ACC112 (cell line): ENCODE measurements around the gene ATP2A1.
"Not testable (repeated sequence)": the region's sequence is repeated elsewhere in the genome, so short reads cannot be mapped to it uniquely, and the experiment has no call there.

Experiments
- H2AFZ ChIP-seq: fragments of 200-600 bp; sonication (generic); one replicate; pipeline ENCODE4 v1.6.0; 2017; ENCODE audit warnings: antibody characterized with exemption, low read length; ENCODE audit not compliant: unreplicated experiment
- H3K27ac ChIP-seq: fragments of 200-600 bp; sonication (generic); 2 replicates; pipeline ENCODE4 v1.5.1; 2014; ENCODE audit warnings: low read depth, mild to moderate bottlenecking, antibody characterized with exemption, low read length, moderate library complexity
- H3K27me3 ChIP-seq: fragments of 200-600 bp; sonication (generic); 2 replicates; pipeline ENCODE4 v1.6.1; 2014; ENCODE audit warnings: mild to moderate bottlenecking, antibody characterized with exemption, low read length, moderate library complexity, mixed read lengths; ENCODE audit not compliant: insufficient read depth
- H3K36me3 ChIP-seq: fragments of 200-600 bp; sonication (generic); 2 replicates; pipeline ENCODE4 v1.6.1; 2016; ENCODE audit warnings: mild to moderate bottlenecking, antibody characterized with exemption, low read length, moderate library complexity, mixed read lengths; ENCODE audit not compliant: insufficient read depth
- H3K4me1 ChIP-seq: fragments of 200-600 bp; sonication (generic); one replicate; pipeline ENCODE4 v1.6.1; 2016; ENCODE audit warnings: low read length, mixed read lengths; ENCODE audit not compliant: insufficient read depth, unreplicated experiment, control insufficient read depth
- H3K4me3 ChIP-seq: fragments of 200-600 bp; sonication (generic); 2 replicates; pipeline ENCODE4 v1.5.1; 2014; ENCODE audit warnings: mild to moderate bottlenecking, low read depth, low read length
- H3K79me2 ChIP-seq: fragments of 200-600 bp; sonication (generic); one replicate; pipeline ENCODE4 v1.6.0; 2016; ENCODE audit warnings: low read length; ENCODE audit not compliant: control insufficient read depth, unreplicated experiment, insufficient read depth

Gene ATP2A1

GRCh38 chr16:28925386-28926228 is 47.3 kb downstream of the ATP2A1 start:
- peak overlapping the region; percentile 84 for H3K4me3 ChIP-seq
- H2AFZ ChIP-seq, result peak overlapping the region; percentile 76

GRCh38 chr16:28926284-28926683 is 48.0 kb downstream of the ATP2A1 start:
- H2AFZ ChIP-seq, H3K36me3 ChIP-seq, H3K4me1 ChIP-seq, H3K27ac ChIP-seq, H3K27me3 ChIP-seq, H3K79me2 ChIP-seq: not testable (repeated sequence)
- H3K4me3 ChIP-seq, result peak overlapping the region; percentile 84

More at GRCh38 chr16:28925386-28926228, 47.3 kb downstream of the ATP2A1 start:
- Histone ChIP-seq H3K27me3 (no peaks in the 10 kb centered on the region), H3K4me1 (peaks cover 4% of the 10 kb centered on the region), H3K27ac (peak overlapping the region; percentile 85), H3K79me2 (no peaks in the 10 kb centered on the region), H3K36me3 (no peaks in the 10 kb centered on the region)

GRCh38 chr16:28927815-28928214 is 49.5 kb downstream of the ATP2A1 start:
- Histone ChIP-seq H3K27ac (no peak overlapping the region), H3K79me2 (no peaks in the 10 kb centered on the region), H3K36me3 (no peaks in the 10 kb centered on the region), H3K4me3 (no peak overlapping the region), H2AFZ (no peak overlapping the region), H3K27me3 (no peaks in the 10 kb centered on the region), H3K4me1 (peaks cover 4% of the 10 kb centered on the region)

- H3K79me2 ChIP-seq, result no peaks in the 10 kb centered on the region
- H3K27ac ChIP-seq, result no peak overlapping the region
- H3K4me1 ChIP-seq, result peaks cover 4% of the 10 kb centered on the region
- H3K4me3 ChIP-seq, result no peak overlapping the region
- H3K36me3 ChIP-seq, result no peaks in the 10 kb centered on the region
- H3K27me3 ChIP-seq, result no peaks in the 10 kb centered on the region
- H2AFZ ChIP-seq, result no peak overlapping the region
Measured at GRCh38 chr16:28930203-28930602, 51.9 kb downstream of the ATP2A1 start.

- H3K79me2 ChIP-seq, result no peaks in the 10 kb centered on the region
- H3K4me1 ChIP-seq, result peaks cover 7% of the 10 kb centered on the region
- no peaks in the 10 kb centered on the region for H3K36me3 ChIP-seq
- H3K27me3 ChIP-seq, result no peaks in the 10 kb centered on the region
- no peak overlapping the region for H3K27ac ChIP-seq
- no peak overlapping the region for H3K4me3 ChIP-seq
- no peak overlapping the region for H2AFZ ChIP-seq
Measured at GRCh38 chr16:28930652-28931051, 52.4 kb downstream of the ATP2A1 start.

GRCh38 chr16:28931801-28932225 is 53.5 kb downstream of the ATP2A1 start, which contains the start of gene CD19:
Gene CD19, plus strand, starts transcription at chr16:28931971. Its CDS starts 30 bp downstream, at chr16:28932001.
- Histone ChIP-seq H3K4me1 (peaks cover 4% of the 10 kb centered on the region), H2AFZ (no peak within 1 kb of the TSS), H3K79me2 (no peaks in the 10 kb centered on the region), H3K4me3 (no peak within 1 kb of the TSS), H3K27me3 (no peaks in the 10 kb centered on the region), H3K36me3 (no peaks in the 10 kb centered on the region), H3K27ac (no peak within 1 kb of the TSS)

GRCh38 chr16:28932339-28933141 is 54.3 kb downstream of the ATP2A1 start:
- Histone ChIP-seq H3K79me2 (no peaks in the 10 kb centered on the region), H3K27me3 (no peaks in the 10 kb centered on the region), H2AFZ (no peak overlapping the region), H3K36me3 (no peaks in the 10 kb centered on the region), H3K4me1 (peaks cover 4% of the 10 kb centered on the region), H3K4me3 (no peak overlapping the region), H3K27ac (no peak overlapping the region)

- H3K4me3 ChIP-seq, result no peak overlapping the region
Measured at GRCh38 chr16:28933171-28933570, 54.9 kb downstream of the ATP2A1 start.

GRCh38 chr16:28935346-28935745 is 57.1 kb downstream of the ATP2A1 start:
- Histone ChIP-seq H3K4me1 (peaks cover 4% of the 10 kb centered on the region), H3K4me3 (no peak overlapping the region), H3K27me3 (no peaks in the 10 kb centered on the region), H3K27ac (no peak overlapping the region), H2AFZ (no peak overlapping the region), H3K36me3 (no peaks in the 10 kb centered on the region), H3K79me2 (no peaks in the 10 kb centered on the region)

More at GRCh38 chr16:28933171-28933570, 54.9 kb downstream of the ATP2A1 start:
- H3K36me3 ChIP-seq, result no peaks in the 10 kb centered on the region
- no peak overlapping the region for H3K27ac ChIP-seq
- peaks cover 4% of the 10 kb centered on the region for H3K4me1 ChIP-seq
- no peaks in the 10 kb centered on the region for H3K27me3 ChIP-seq
- no peaks in the 10 kb centered on the region for H3K79me2 ChIP-seq
- H2AFZ ChIP-seq, result no peak overlapping the region

GRCh38 chr16:28935924-28936783 is 57.9 kb downstream of the ATP2A1 start:
- no peaks in the 10 kb centered on the region for H3K36me3 ChIP-seq
- peaks cover 4% of the 10 kb centered on the region for H3K4me1 ChIP-seq
- H2AFZ ChIP-seq, result no peak overlapping the region
- H3K4me3 ChIP-seq, result no peak overlapping the region
- no peaks in the 10 kb centered on the region for H3K27me3 ChIP-seq
- no peak overlapping the region for H3K27ac ChIP-seq
- no peaks in the 10 kb centered on the region for H3K79me2 ChIP-seq
